Activated naive CD8-positive, alpha-beta T cell treated with anti-CD3 and anti-CD28 coated beads, Interleukin-2, amount 10 ng/mL, durations not matched to agents 7 days and 5 days (primary cell): ENCODE data around the gene XKR3. TPM values are rescaled to one million over a fixed set of nuclear protein-coding genes. Genes with fewer than 3 reads are reported as not detected.
"Not testable (repeated sequence)": the region's sequence is repeated elsewhere in the genome, so short reads cannot be mapped to it uniquely, and the experiment has no call there.

Experiments used
- ATAC-seq: fragments of 150-1000 bp; cut with Tn5 transposase; one replicate; pipeline ENCODE4 v1.10.0; 2021; ENCODE audit warnings: low read depth, moderate library complexity
- POLR2A ChIA-PET: fragments of 350-600 bp; sonication (Branson Sonifier 250); formaldehyde crosslinking; loops from one replicate; lab custom pipeline; 2021; ENCODE audit warnings: antibody characterized with exemption; lab: Charles Lee
- DNase-seq: peaks from one replicate; pipeline ENCODE4 v3.0.0; 2021
- H3K27ac Mint-ChIP-seq: one replicate; pipeline ENCODE4 v1.8.0; 2022; ENCODE audit warnings: mild to moderate bottlenecking, mixed read lengths
- H3K27me3 Mint-ChIP-seq: one replicate; pipeline ENCODE4 v1.8.0; 2022; ENCODE audit warnings: mild to moderate bottlenecking, moderate library complexity, mixed read lengths
- H3K36me3 Mint-ChIP-seq: one replicate; pipeline ENCODE4 v1.8.0; 2021; ENCODE audit warnings: mild to moderate bottlenecking, mixed read lengths
- H3K4me1 Mint-ChIP-seq: one replicate; pipeline ENCODE4 v1.8.0; 2021; ENCODE audit warnings: mixed read lengths
- H3K4me3 Mint-ChIP-seq: one replicate; pipeline ENCODE4 v1.8.0; 2022; ENCODE audit warnings: mild to moderate bottlenecking, moderate library complexity, mixed read lengths
- H3K9me3 Mint-ChIP-seq: one replicate; pipeline ENCODE4 v1.8.0; 2021; ENCODE audit warnings: mixed read lengths
- total RNA-seq, 2 experiments: library from RNA; stranded (reverse); gene quantifications; one replicate each; pipeline ENCODE4 v1.2.3, GENCODE V29; 2021

The XKR3 gene
- not detected for total RNA-seq

- no peak for DNase-seq
- Mint-ChIP-seq H3K27me3 (no peaks in the 10 kb centered on the region), H3K4me1 (peaks cover 22% of the 10 kb centered on the region), H3K9me3 (peaks cover 1% of the 10 kb centered on the region), H3K4me3 (peak within 1 kb of the TSS; percentile 76), H3K27ac (peak within 1 kb of the TSS; percentile 87), H3K36me3 (no peaks in the 10 kb centered on the region)
- POLR2A ChIA-PET = no interaction called here
- peak; percentile 52 for ATAC-seq
These were observed at the start of gene XKR3 for GRCh38 chr22:16824716-16825687. Gene XKR3 (minus strand): TSS chr22:16825411. CDS start chr22:16808073, 17,338 bp downstream.

GRCh38 chr22:16869640-16870039, 44.4 kb upstream of the XKR3 start:
- H3K4me1 Mint-ChIP-seq, H3K27ac Mint-ChIP-seq, H3K9me3 Mint-ChIP-seq, H3K36me3 Mint-ChIP-seq, ATAC-seq, POLR2A ChIA-PET, H3K4me3 Mint-ChIP-seq, H3K27me3 Mint-ChIP-seq, DNase-seq: not testable (repeated sequence)

- Mint-ChIP-seq H3K9me3 (peaks cover 2% of the 10 kb centered on the region), H3K36me3 (no peaks in the 10 kb centered on the region), H3K27me3 (peaks cover 9% of the 10 kb centered on the region), H3K4me1 (no peaks in the 10 kb centered on the region), H3K4me3 (no peak overlapping the region), H3K27ac (no peak overlapping the region)
- DNase-seq (no peak), ATAC-seq (no peak)
- POLR2A ChIA-PET = no interaction called here
These were observed 41.0 kb upstream of the XKR3 start for GRCh38 chr22:16866167-16866566.

DNA sequence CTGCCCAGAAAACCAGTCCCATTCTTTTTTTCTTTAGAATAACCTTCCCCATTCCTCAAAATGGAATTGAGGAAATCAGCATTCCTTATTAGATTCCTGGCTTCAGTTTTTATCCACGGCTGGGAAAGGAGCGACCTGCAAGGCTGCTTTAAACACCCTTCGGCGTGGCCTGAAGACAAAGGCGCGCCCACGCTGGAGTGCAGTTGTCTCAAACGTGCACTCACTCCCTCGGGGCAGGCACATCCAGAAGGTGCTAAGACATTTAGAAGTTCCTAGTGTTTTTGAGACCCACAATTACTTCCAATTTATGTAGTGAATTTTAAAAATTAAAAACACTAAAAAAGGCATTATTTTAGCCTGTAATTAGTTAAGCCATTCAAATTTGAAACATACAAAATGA, 31.6 kb upstream of the XKR3 start:
- H3K4me3 Mint-ChIP-seq, H3K36me3 Mint-ChIP-seq, POLR2A ChIA-PET, H3K27ac Mint-ChIP-seq, H3K4me1 Mint-ChIP-seq, ATAC-seq, H3K9me3 Mint-ChIP-seq, DNase-seq: not testable (repeated sequence)
- H3K27me3 Mint-ChIP-seq = peaks cover 21% of the 10 kb centered on the region

DNA sequence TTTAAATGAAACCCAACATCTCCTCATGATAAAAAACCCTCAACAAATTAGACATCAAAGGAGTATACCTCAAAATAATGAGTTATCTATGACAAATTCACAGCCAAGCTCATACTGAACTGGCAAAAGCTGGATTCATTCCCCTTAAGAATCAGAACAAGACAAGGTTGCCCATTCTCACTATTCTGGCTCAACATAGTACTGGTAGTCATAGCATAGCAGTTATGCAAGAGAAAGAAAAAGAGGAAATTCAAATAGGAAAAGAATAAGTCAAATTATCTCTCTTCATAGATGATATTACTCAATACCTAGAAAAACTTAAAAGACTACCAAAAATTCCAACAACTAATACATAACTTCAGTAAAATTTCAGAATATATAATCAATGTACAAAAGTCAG, 29.4 kb upstream of the XKR3 start:
- H3K4me3 Mint-ChIP-seq = no peak overlapping the region
- H3K9me3 Mint-ChIP-seq = no peaks in the 10 kb centered on the region
- ATAC-seq (no peak), DNase-seq (no peak)
- H3K27me3 Mint-ChIP-seq = peaks cover 24% of the 10 kb centered on the region
- POLR2A ChIA-PET = no interaction called here
- no peaks in the 10 kb centered on the region for H3K4me1 Mint-ChIP-seq
- no peaks in the 10 kb centered on the region for H3K36me3 Mint-ChIP-seq
- H3K27ac Mint-ChIP-seq = no peak overlapping the region

DNA sequence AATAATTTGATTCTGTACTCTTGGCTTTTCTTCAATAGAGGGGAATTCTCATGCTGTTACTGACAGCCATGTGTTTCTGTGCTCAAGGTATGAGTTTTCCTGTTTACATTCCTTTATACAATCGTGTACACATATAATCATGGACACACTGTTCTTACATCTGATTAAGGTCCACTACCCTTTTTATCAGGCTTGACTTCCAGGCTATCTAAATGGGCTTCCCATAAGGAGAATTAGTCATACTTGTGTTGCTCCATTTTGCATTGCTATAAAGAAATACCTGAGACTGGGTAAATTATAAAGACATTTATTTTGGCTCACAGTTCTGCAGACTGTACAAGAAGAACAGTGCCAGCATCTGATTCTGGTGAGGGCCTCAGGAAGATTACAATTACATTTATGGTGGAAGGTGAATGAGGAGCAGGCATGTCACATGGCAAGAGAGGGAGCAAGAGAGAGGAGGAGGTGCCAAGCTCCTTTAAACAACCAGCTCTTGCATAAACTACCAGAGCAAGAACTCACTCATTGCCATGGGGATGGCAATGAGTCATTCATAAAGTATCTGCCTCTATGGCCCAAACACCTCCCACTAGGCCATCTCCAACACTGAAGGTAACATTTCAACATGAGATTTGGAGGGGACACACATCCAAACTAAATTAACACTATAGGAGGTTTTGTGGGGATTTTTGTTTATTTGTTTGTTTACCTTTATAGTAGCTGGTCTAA, 26.2 kb upstream of the XKR3 start:
- H3K9me3 Mint-ChIP-seq, ATAC-seq, POLR2A ChIA-PET, H3K4me1 Mint-ChIP-seq, H3K4me3 Mint-ChIP-seq, H3K27ac Mint-ChIP-seq, H3K36me3 Mint-ChIP-seq, DNase-seq: not testable (repeated sequence)
- H3K27me3 Mint-ChIP-seq = peaks cover 28% of the 10 kb centered on the region

GRCh38 chr22:16847271-16847670, 22.1 kb upstream of the XKR3 start:
- H3K36me3 Mint-ChIP-seq = no peaks in the 10 kb centered on the region
- ATAC-seq = no peak
- POLR2A ChIA-PET = no interaction called here

GRCh38 chr22:16845881-16846280, 20.7 kb upstream of the XKR3 start:
- no peak for DNase-seq
- peaks cover 2% of the 10 kb centered on the region for H3K9me3 Mint-ChIP-seq
- H3K27ac Mint-ChIP-seq = no peak overlapping the region
- H3K27me3 Mint-ChIP-seq = peaks cover 11% of the 10 kb centered on the region
- H3K36me3 Mint-ChIP-seq = no peaks in the 10 kb centered on the region
- H3K4me3 Mint-ChIP-seq = no peak overlapping the region
- ATAC-seq = no peak
- H3K4me1 Mint-ChIP-seq = peaks cover 2% of the 10 kb centered on the region
- POLR2A ChIA-PET = no interaction called here

More at GRCh38 chr22:16847271-16847670, 22.1 kb upstream of the XKR3 start:
- no peak for DNase-seq
- Mint-ChIP-seq H3K9me3 (peaks cover 2% of the 10 kb centered on the region), H3K4me1 (peaks cover 2% of the 10 kb centered on the region), H3K4me3 (no peak overlapping the region), H3K27ac (no peak overlapping the region), H3K27me3 (peaks cover 11% of the 10 kb centered on the region)

DNA sequence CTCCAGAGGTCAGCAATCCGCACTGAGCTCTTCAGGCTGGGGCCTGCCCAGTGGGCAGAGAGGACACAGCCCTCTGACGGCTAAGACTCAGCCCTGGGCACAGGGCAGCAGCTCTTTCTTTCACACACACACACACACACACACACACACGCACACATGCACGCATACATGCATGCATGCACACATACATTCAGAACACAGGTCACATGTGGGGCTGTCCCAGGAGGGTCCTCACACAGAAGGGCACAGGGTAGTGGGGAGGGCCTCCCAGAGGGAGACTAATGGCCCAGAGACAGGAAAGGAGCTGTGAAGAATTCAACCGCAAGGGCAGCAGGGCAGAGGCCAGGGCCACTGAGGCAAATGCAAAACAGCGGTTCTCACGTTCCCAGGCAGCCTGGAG, 20.3 kb upstream of the XKR3 start:
- peaks cover 2% of the 10 kb centered on the region for H3K9me3 Mint-ChIP-seq
- DNase-seq (no peak), ATAC-seq (no peak)
- H3K4me1 Mint-ChIP-seq = peaks cover 2% of the 10 kb centered on the region
- H3K36me3 Mint-ChIP-seq = no peaks in the 10 kb centered on the region
- POLR2A ChIA-PET = no interaction called here
- peaks cover 10% of the 10 kb centered on the region for H3K27me3 Mint-ChIP-seq
- H3K27ac Mint-ChIP-seq = no peak overlapping the region
- H3K4me3 Mint-ChIP-seq = no peak overlapping the region

- DNase-seq (no peak), ATAC-seq (no peak)
- H3K9me3 Mint-ChIP-seq = peaks cover 2% of the 10 kb centered on the region
- no peak overlapping the region for H3K4me3 Mint-ChIP-seq
- POLR2A ChIA-PET = no interaction called here
- no peaks in the 10 kb centered on the region for H3K36me3 Mint-ChIP-seq
- H3K4me1 Mint-ChIP-seq = peaks cover 2% of the 10 kb centered on the region
- H3K27ac Mint-ChIP-seq = no peak overlapping the region
- H3K27me3 Mint-ChIP-seq = peaks cover 9% of the 10 kb centered on the region
These were observed 19.3 kb upstream of the XKR3 start for GRCh38 chr22:16844529-16844928.

- no peaks in the 10 kb centered on the region for H3K36me3 Mint-ChIP-seq
- no peak overlapping the region for H3K4me3 Mint-ChIP-seq
- POLR2A ChIA-PET = no interaction called here
- no peaks in the 10 kb centered on the region for H3K9me3 Mint-ChIP-seq
- DNase-seq (no peak), ATAC-seq (no peak)
- H3K27ac Mint-ChIP-seq = no peak overlapping the region
- no peaks in the 10 kb centered on the region for H3K4me1 Mint-ChIP-seq
- peaks cover 21% of the 10 kb centered on the region for H3K27me3 Mint-ChIP-seq
These were observed 12.9 kb upstream of the XKR3 start for GRCh38 chr22:16838073-16838472.

- no peaks in the 10 kb centered on the region for H3K36me3 Mint-ChIP-seq
- DNase-seq = no peak
- POLR2A ChIA-PET = no interaction called here
- no peak overlapping the region for H3K4me3 Mint-ChIP-seq
- peaks cover 4% of the 10 kb centered on the region for H3K4me1 Mint-ChIP-seq
- H3K27me3 Mint-ChIP-seq = peaks cover 18% of the 10 kb centered on the region
- no peak for ATAC-seq
- H3K9me3 Mint-ChIP-seq = no peaks in the 10 kb centered on the region
- no peak overlapping the region for H3K27ac Mint-ChIP-seq
These were observed 9.8 kb upstream of the XKR3 start for GRCh38 chr22:16834971-16835370.

GRCh38 chr22:16831257-16831656, 6.0 kb upstream of the XKR3 start:
- Mint-ChIP-seq H3K27me3 (peaks cover 6% of the 10 kb centered on the region), H3K4me1 (peaks cover 7% of the 10 kb centered on the region), H3K9me3 (no peaks in the 10 kb centered on the region), H3K27ac (no peak overlapping the region), H3K4me3 (no peak overlapping the region), H3K36me3 (no peaks in the 10 kb centered on the region)
- DNase-seq (no peak), ATAC-seq (no peak)
- POLR2A ChIA-PET = no interaction called here

- H3K4me3 Mint-ChIP-seq = no peak overlapping the region
- no peak for ATAC-seq
- POLR2A ChIA-PET = no interaction called here
These were observed 4.8 kb upstream of the XKR3 start for GRCh38 chr22:16829985-16830384.

More at GRCh38 chr22:16829985-16830384, 4.8 kb upstream of the XKR3 start:
- Mint-ChIP-seq H3K27me3 (peaks cover 3% of the 10 kb centered on the region), H3K4me1 (peaks cover 15% of the 10 kb centered on the region), H3K27ac (no peak overlapping the region), H3K9me3 (no peaks in the 10 kb centered on the region), H3K36me3 (no peaks in the 10 kb centered on the region)
- no peak for DNase-seq
